Cardiac muscle cell (in vitro differentiated cells and primary cell): ENCODE data around the gene ANO10. TPM values are rescaled to one million over a fixed set of nuclear protein-coding genes. Genes with fewer than 3 reads are reported as not detected.
"Not testable (repeated sequence)": the region's sequence is repeated elsewhere in the genome, so short reads cannot be mapped to it uniquely, and the experiment has no call there.

ENCODE experiments used
- DNase-seq, 2 donors: peaks; one replicate each; pipeline versions ENCODE4 v3.0.0 to v3.0.0-alpha.2; 2010 to 2017; ENCODE audit warnings: low read depth in 1 of 2, low spot score in 1 of 2
- H3K27ac ChIP-seq: fragments of 200-600 bp; sonication (generic); 2 replicates; pipeline ENCODE4 v1.5.1; 2016
- H3K27me3 ChIP-seq: fragments of 200-600 bp; sonication (generic); 2 replicates; pipeline ENCODE4 v1.6.0; 2016; ENCODE audit warnings: control low read depth
- H3K36me3 ChIP-seq: fragments of 200-600 bp; sonication (generic); 2 replicates; pipeline ENCODE4 v1.5.1; 2016; ENCODE audit warnings: control low read depth
- H3K4me1 ChIP-seq: fragments of 200-600 bp; sonication (generic); 2 replicates; pipeline ENCODE4 v1.8.1; 2017; ENCODE audit warnings: low read depth, mild to moderate bottlenecking, mixed run types
- H3K4me3 ChIP-seq: fragments of 200-600 bp; sonication (generic); 2 replicates; pipeline ENCODE4 v1.5.1; 2016; ENCODE audit warnings: mild to moderate bottlenecking
- H3K9me3 ChIP-seq: fragments of 200-600 bp; sonication (generic); 2 replicates; pipeline ENCODE4 v1.5.1; 2017; ENCODE audit warnings: low read depth, mild to moderate bottlenecking, control low read depth
- CTCF ChIP-seq: IDR thresholded peaks from 2 replicates; pipeline ENCODE4 v1.5.1; 2012; ENCODE audit warnings: low read depth, mild to moderate bottlenecking, low read length
- polyA plus RNA-seq: library from polyadenylated mRNA; unstranded; fragments of >200 nt; fragmentation: Nextera tagmentation; extraction: Ambion mirVana; gene quantifications from 2 replicates; pipeline ENCODE4 v1.2.1, GENCODE V29; 2016
- total RNA-seq: library from RNA; depleted of rRNA; stranded (reverse); fragments of >200 nt; gene quantifications from 2 replicates; pipeline ENCODE4 v1.2.3, GENCODE V29; 2016

The ANO10 gene
- total and polyA plus RNA-seq, 2 experiments from 2014 or later: 15.0 to 36.6 TPM

- no peak for TF ChIP-seq CTCF
- no peaks in the 10 kb centered on the region for H3K9me3 ChIP-seq
- no peaks in the 10 kb centered on the region for H3K4me1 ChIP-seq
- no peak for DNase-seq
- H3K4me3 ChIP-seq: no peak overlapping the region
- H3K27ac ChIP-seq: no peak overlapping the region
- peaks cover 3% of the 10 kb centered on the region for H3K36me3 ChIP-seq
- H3K27me3 ChIP-seq: no peaks in the 10 kb centered on the region
Measured at GRCh38 chr3:43597961-43598360, 23.9 kb downstream of the ANO10 start.

- not testable (repeated sequence) for H3K36me3 ChIP-seq, H3K27ac ChIP-seq, H3K4me3 ChIP-seq, H3K9me3 ChIP-seq, DNase-seq, H3K27me3 ChIP-seq, H3K4me1 ChIP-seq
Measured at GRCh38 chr3:43596178-43596577, 25.6 kb downstream of the ANO10 start.

GRCh38 chr3:43595280-43595679 lies 26.5 kb downstream of the ANO10 start:
- H3K27ac ChIP-seq, H3K27me3 ChIP-seq, H3K9me3 ChIP-seq, DNase-seq, H3K36me3 ChIP-seq, H3K4me1 ChIP-seq, H3K4me3 ChIP-seq: not testable (repeated sequence)

GRCh38 chr3:43593588-43593987 lies 28.2 kb downstream of the ANO10 start:
- H3K27me3 ChIP-seq, H3K4me1 ChIP-seq, H3K9me3 ChIP-seq, H3K27ac ChIP-seq, DNase-seq, H3K4me3 ChIP-seq, H3K36me3 ChIP-seq: not testable (repeated sequence)

- not testable (repeated sequence) for H3K9me3 ChIP-seq, H3K27me3 ChIP-seq, H3K27ac ChIP-seq, H3K4me1 ChIP-seq, H3K4me3 ChIP-seq, DNase-seq, H3K36me3 ChIP-seq
Measured at GRCh38 chr3:43591866-43592265, 29.9 kb downstream of the ANO10 start.

GRCh38 chr3:43587303-43587702 lies 34.5 kb downstream of the ANO10 start:
- DNase-seq: no peak
- H3K9me3 ChIP-seq: no peaks in the 10 kb centered on the region
- H3K4me1 ChIP-seq: peaks cover 14% of the 10 kb centered on the region
- H3K27me3 ChIP-seq: no peaks in the 10 kb centered on the region
- no peak for TF ChIP-seq CTCF
- H3K27ac ChIP-seq: no peak overlapping the region
- no peak overlapping the region for H3K4me3 ChIP-seq
- H3K36me3 ChIP-seq: no peaks in the 10 kb centered on the region

- Histone ChIP-seq H3K36me3 (no peaks in the 10 kb centered on the region), H3K27ac (peak overlapping the region; percentile 93), H3K4me3 (no peak overlapping the region), H3K27me3 (no peaks in the 10 kb centered on the region), H3K4me1 (peaks cover 14% of the 10 kb centered on the region), H3K9me3 (no peaks in the 10 kb centered on the region)
- no peak for DNase-seq
- no peak for TF ChIP-seq CTCF
Measured at GRCh38 chr3:43584043-43584826, 37.6 kb downstream of the ANO10 start.
